Fibroblast of skin of back (primary cell): ENCODE measurements around the gene YWHAH.

Experiments used
- DNase-seq: peaks from one replicate; pipeline ENCODE4 v3.0.0-alpha.2; 2013

YWHAH gene

DNA sequence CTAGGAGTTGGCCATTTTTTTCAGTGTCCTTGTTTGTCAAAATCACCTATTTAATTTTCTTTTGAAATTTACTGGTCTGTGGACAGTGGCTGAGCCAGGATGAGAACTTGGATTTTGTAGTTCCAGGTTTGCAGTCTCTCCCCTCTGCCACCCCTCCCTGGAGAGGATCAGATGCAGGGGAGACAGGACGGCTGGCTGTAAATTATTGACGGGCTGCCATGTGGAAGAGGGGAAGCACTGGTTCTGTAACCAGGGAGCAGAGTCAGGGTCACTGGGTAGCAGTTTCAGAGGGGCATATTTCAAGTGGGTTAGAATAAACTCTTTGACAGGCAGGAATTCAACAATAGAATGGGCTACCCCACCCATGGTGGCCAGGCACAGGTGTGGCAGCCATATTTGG, 20.6 kb upstream of the YWHAH start:
- DNase-seq: no peak

- no peak for DNase-seq
Measured at GRCh38 chr22:31925056-31925455, 19.3 kb upstream of the YWHAH start.

GRCh38 chr22:31926024-31926423, 18.3 kb upstream of the YWHAH start:
- no peak for DNase-seq

- no peak for DNase-seq
Measured at GRCh38 chr22:31926969-31927368, 17.4 kb upstream of the YWHAH start.

GRCh38 chr22:31927562-31927961, 16.8 kb upstream of the YWHAH start:
- DNase-seq: no peak

GRCh38 chr22:31929167-31929930, 15.0 kb upstream of the YWHAH start:
- no peak for DNase-seq

DNA sequence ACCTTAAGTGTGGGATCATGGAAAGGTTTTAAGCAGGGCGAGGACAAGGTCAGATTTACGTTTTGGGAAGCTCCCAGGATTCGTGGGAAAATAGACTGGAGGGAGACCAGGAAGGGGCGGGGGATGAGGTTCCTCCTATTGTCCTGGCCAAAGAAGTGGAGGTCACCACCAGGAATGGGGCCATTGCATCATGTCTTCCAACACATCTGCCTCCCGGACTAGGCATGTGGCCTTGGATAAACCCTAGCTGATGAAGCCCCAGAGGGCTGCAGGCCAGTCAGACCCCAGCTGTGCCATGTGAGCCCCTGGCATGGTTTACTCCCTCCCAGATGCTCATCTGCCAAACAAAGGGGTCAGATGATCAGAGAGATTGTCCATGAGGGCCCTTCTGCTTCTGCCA, 11.5 kb upstream of the YWHAH start:
- DNase-seq: no peak

GRCh38 chr22:31933406-31933805, 10.9 kb upstream of the YWHAH start:
- no peak for DNase-seq

DNA sequence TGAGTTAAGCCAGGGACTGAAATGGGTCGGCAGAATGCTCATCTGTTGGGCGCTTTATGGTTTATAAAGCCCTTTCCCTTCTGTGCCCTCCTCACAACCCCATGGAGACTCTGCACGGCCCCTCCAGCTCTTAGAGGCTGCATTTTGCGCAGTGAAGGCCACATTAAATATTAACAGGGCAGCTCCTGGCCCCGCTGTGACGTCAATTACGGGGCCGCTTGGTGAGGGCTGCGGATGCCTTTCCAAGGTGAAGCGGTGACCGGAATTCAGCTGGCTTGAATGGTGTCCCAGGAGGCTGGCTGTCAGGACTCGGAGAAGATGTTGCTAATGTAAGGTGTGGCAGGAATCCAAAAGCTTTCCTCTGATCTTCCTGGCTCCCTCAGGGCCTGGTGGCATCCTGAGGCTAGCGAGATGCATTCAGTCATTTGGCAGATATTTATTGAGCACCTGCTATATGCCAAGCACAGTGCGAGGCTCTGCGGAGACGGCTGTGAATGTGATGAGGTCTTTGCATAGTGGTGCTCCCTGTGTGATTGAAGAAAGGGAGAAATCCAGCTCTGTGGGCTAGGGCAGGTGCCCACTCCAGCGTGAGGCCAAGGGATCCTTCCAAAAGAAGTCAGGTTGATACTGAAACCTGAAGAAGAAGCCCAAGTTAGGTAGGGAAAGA, 10.4 kb upstream of the YWHAH start:
- DNase-seq: no peak

DNA sequence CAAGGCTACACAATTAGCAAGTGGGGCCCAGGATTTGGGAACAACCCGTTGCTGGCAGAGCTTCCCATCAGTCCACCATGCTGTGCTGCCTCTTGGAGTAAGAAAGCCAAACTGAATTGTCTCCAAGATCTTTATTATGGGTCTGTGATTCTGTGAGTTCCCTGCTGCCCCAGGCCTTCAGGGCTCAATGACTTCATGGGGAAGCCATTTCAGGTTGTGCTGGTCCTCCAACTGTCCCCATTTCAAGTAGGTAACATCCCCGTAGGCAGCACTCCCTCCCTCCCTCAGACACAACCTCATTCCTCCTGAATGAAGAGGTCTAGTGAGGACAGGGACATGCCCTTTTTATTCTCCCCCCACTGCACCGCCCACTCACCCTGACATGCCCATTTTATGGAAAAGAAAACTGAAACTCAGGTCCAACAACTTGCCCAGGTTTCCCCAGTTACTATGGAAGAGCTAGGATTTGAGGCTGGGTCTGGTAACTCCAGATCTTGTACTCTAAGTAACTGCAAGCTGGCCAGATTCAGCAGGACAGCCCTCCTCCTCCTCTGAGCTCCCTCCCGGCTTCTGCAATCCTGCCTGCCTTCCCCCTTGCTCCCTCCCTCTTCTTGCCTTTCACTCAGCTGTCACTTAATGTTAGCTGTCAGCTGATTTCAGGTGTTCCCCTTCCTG, 8.2 kb upstream of the YWHAH start:
- no peak for DNase-seq

- DNase-seq: no peak
Measured at GRCh38 chr22:31937341-31937740, 7.0 kb upstream of the YWHAH start.

DNA sequence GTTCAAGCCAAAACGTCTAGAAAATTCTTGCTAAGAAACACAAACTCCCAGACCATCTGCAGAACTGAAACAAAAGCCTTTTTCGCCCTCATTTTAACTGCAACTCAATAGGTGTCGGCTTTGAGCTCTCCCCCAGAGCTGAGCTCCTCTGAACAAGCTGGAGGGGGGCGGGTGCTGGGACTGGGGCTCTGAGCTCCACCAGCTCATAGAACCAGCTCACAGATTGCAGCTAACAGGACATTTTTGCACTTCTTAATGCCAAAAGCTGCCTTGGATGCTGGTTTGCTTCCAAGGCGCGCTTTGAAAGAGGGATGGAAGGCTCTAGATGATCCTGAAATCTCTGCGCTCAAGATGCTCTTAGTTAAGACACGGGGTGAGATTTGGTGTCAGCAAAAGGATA, 6.0 kb upstream of the YWHAH start:
- no peak for DNase-seq

DNA sequence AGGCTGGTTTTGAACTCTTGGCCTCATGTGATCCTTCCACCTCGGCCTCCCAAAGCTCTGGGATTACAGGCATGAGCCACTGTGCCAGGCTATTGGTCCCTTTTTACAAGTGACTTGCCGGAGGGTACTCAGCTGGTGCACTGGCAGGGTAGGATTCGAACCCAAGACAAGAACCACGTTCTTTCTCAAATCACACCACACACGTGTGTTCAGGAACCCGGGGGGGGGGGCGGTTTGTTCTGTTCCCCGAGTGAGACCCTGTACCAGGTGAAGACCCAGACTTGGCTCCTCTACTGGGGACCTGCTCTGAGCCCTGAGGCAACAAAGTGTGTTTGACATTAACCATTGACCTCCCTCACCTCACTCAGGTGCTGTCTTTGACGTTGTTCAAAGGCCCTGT, 3.8 kb upstream of the YWHAH start:
- DNase-seq: no peak

DNA sequence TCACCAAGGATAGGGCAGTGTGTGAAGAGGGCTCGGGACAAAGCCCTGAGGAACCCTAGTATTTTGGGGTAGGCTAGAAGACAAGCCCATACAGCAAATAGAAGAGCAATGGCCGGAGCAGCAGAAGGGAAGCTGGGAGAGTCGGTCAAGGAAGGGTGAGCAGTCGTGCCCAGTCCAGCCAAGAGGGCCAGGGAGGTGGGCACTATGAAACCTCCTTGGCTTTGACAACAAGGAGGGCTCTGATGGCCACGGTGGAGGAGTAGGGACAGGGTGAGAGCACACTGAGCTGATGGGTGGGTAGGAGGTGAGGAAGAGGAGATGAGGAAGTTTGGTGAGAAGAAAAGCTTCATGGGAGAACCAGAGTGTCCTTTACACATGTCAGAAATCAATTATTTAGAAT, 2.2 kb upstream of the YWHAH start:
- no peak for DNase-seq

- DNase-seq: no peak
Measured at GRCh38 chr22:31943206-31943977, 943 bp upstream of the YWHAH start.

DNA sequence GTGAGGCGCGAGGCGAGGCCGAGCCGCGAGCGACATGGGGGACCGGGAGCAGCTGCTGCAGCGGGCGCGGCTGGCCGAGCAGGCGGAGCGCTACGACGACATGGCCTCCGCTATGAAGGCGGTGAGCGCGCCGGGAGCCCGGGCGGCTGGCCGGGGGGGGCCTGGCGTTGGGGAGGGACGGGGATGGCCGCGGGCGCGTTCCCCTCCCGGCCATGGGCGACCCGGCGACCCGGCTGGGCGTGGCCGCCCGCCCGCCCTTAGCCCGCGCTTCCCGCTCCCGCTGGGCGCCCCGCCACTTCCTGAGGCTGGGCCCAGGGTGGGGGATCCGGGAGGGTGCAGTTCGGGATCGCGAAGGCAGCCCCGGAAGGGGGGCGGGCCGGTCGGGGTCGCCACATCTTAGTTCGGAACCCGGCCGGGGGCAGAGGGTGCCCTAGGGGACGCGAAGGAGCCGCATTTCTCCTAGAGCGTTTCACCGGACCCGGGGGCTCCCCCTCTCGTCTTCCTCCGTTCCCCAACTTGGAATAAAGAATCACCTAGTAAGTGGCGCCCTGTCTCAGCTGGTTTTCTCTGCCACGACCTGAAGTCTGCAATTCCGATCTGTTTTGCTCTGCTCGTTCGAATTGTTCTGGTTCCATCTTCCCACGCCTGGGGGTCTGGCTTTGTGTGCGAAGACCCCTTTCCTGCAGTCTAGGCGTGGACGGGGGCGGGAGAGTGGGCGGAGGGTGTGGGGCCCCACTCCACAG, 536 bp downstream of the YWHAH start:
- peak; percentile 35 for DNase-seq

GRCh38 chr22:31945443-31945855, 1.1 kb downstream of the YWHAH start:
- no peak for DNase-seq

GRCh38 chr22:31945971-31946680, 1.8 kb downstream of the YWHAH start:
- DNase-seq: no peak

DNA sequence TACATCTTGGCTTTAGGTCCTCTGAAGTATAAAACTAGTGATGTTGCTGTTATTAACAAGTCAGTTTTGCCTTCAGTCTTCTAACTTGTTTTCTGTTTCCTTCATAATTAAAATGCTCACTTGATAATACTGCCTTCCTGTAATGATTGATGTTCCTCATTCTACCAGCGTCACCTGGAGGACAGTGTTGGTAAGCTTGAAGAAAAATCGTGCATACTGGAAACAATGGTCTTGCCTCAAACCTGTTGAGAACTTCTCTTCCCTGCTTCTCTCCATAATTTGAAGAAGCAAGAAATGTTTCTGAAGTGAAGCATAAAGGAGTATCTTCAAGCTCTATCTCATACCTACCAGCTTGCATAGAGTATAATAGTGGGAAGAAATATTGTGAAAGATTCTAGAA, 3.0 kb downstream of the YWHAH start:
- no peak for DNase-seq

GRCh38 chr22:31948002-31948401, 3.7 kb downstream of the YWHAH start:
- DNase-seq: no peak

DNA sequence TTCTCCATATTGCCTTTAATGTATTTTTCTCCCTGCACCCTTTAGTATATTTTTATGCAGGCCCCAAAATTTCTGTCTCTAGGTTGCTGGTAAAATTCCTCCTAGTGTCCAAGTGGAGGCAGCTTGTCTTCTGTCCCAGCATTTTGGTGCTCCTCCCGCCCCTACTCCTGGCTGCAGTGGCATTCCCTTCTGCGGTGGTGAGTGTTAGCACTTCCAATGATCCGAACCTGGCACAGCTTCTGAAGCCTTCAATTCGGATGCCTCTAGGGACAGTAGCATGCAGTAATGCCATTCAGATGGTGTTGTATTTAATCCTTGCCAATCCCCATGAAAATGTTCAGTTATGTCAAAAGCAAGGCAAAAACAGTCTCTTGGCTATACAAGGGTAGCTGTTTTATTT, 5.9 kb downstream of the YWHAH start:
- DNase-seq: peak; percentile 28
